Neuronal stem cell (in vitro differentiated cells): Measurements from ENCODE around the gene TUBGCP3.

ENCODE experiments used
- DNase-seq: peaks from one replicate; pipeline ENCODE4 v3.0.0-alpha.2; 2013; ENCODE audit warnings: low spot score
- H2AFZ ChIP-seq: one replicate; pipeline ENCODE4 v1.6.1; 2013; ENCODE audit warnings: mild to moderate bottlenecking, low read length, inconsistent platforms
- H2AK5ac ChIP-seq: 2 replicates; pipeline ENCODE4 v1.6.1; 2013; ENCODE audit warnings: low read depth, mild to moderate bottlenecking, inconsistent platforms, low read length, moderate library complexity, mixed read lengths
- H2BK120ac ChIP-seq: 2 replicates; pipeline ENCODE4 v1.6.1; 2013; ENCODE audit warnings: low read depth, mild to moderate bottlenecking, inconsistent platforms, low read length, moderate library complexity, mixed read lengths
- H2BK12ac ChIP-seq: one replicate; pipeline ENCODE4 v1.6.1; 2013; ENCODE audit warnings: low read length, inconsistent platforms
- H2BK15ac ChIP-seq: 2 replicates; pipeline ENCODE4 v1.6.1; 2013; ENCODE audit warnings: mild to moderate bottlenecking, low read length, inconsistent platforms, mixed read lengths
- H2BK5ac ChIP-seq: one replicate; pipeline ENCODE4 v1.6.1; 2013; ENCODE audit warnings: inconsistent platforms, mild to moderate bottlenecking, low read length, moderate library complexity
- H3K14ac ChIP-seq: one replicate; pipeline ENCODE4 v1.6.1; 2013; ENCODE audit warnings: low read length, inconsistent platforms
- H3K18ac ChIP-seq: 2 replicates; pipeline ENCODE4 v1.6.1; 2013; ENCODE audit warnings: low read length, inconsistent platforms
- H3K23ac ChIP-seq: 2 replicates; pipeline ENCODE4 v1.6.1; 2013; ENCODE audit warnings: low read depth, mild to moderate bottlenecking, mixed read lengths, low read length, inconsistent platforms; ENCODE audit not compliant: poor library complexity
- H3K27ac ChIP-seq: replicated peaks from 3 replicates; pipeline ENCODE4 v1.5.1; 2013; ENCODE audit warnings: low read length, inconsistent platforms
- H3K27me3 ChIP-seq, 3 experiments: 2 replicates each; pipeline ENCODE4 v1.6.1; 2013; ENCODE audit warnings: low read length in 3 of 3, mild to moderate bottlenecking in 2 of 3, inconsistent platforms in 1 of 3, low read depth in 1 of 3, mixed read lengths in 1 of 3, moderate library complexity in 1 of 3; ENCODE audit not compliant: control insufficient read depth in 3 of 3, insufficient read depth in 3 of 3
- H3K36me3 ChIP-seq, 2 donors: replicated peaks in 1 of 2; 2 replicates each; pipeline ENCODE4 v1.6.1; 2013; ENCODE audit warnings: low read length in 2 of 2; ENCODE audit not compliant: control insufficient read depth in 2 of 2, insufficient read depth in 2 of 2
- H3K4ac ChIP-seq: 2 replicates; pipeline ENCODE4 v1.6.1; 2013; ENCODE audit warnings: inconsistent platforms, mild to moderate bottlenecking, low read length, moderate library complexity
- H3K4me1 ChIP-seq, 2 donors: 1 replicate in 1 of 2; 2 replicates in 1 of 2; pipeline ENCODE4 v1.6.1; 2013; ENCODE audit warnings: low read length in 2 of 2, low read depth in 1 of 2; ENCODE audit not compliant: control insufficient read depth in 2 of 2, insufficient read depth in 1 of 2
- H3K4me2 ChIP-seq: one replicate; pipeline ENCODE4 v1.6.1; 2013; ENCODE audit warnings: mild to moderate bottlenecking, low read length, inconsistent platforms; ENCODE audit not compliant: insufficient read depth, poor library complexity, severe bottlenecking
- H3K4me3 ChIP-seq, 2 donors: 2 replicates each; pipeline ENCODE4 v1.5.1; 2013; ENCODE audit warnings: low read length in 2 of 2, mild to moderate bottlenecking in 2 of 2, inconsistent platforms in 1 of 2, moderate library complexity in 1 of 2
- H3K79me1 ChIP-seq: one replicate; pipeline ENCODE4 v1.6.1; 2013; ENCODE audit warnings: low read depth, mild to moderate bottlenecking, inconsistent platforms, low read length, moderate library complexity
- H3K9ac ChIP-seq: one replicate; pipeline ENCODE4 v1.6.1; 2013; ENCODE audit warnings: mild to moderate bottlenecking, low read depth, low read length, inconsistent platforms; ENCODE audit not compliant: poor library complexity
- H3K9me3 ChIP-seq, 2 donors: replicated peaks in 1 of 2; 2 replicates each; pipeline versions ENCODE3 to v1.6.1; 2013; ENCODE audit warnings: low read length in 2 of 2, mild to moderate bottlenecking in 2 of 2, inconsistent platforms in 1 of 2, low read depth in 1 of 2, mixed read lengths in 1 of 2, moderate library complexity in 1 of 2; ENCODE audit not compliant: control insufficient read depth in 2 of 2, insufficient read depth in 1 of 2
- H4K8ac ChIP-seq: one replicate; pipeline ENCODE4 v1.6.1; 2013; ENCODE audit warnings: low read depth, mild to moderate bottlenecking, inconsistent platforms, low read length, moderate library complexity
- H4K91ac ChIP-seq: one replicate; pipeline ENCODE4 v1.6.1; 2013; ENCODE audit warnings: low read length, low read depth, mild to moderate bottlenecking, inconsistent platforms; ENCODE audit not compliant: poor library complexity
- WGBS, 2 donors: extraction: QIAGEN DNeasy Blood & Tissue Kit; methylation state at CpG; one replicate each; pipeline ENCODE4 v1.1.7; 2013; ENCODE audit warnings: missing lambda C conversion rate in 2 of 2, mixed read lengths in 1 of 2; ENCODE audit not compliant: insufficient read length in 2 of 2, insufficient replicate concordance in 1 of 2; ENCODE audit errors: extremely low coverage in 2 of 2; 5-methylcytosine and 5-hydroxymethylcytosine counted together

Gene TUBGCP3

GRCh38 chr13:112625698-112626097, 37.7 kb upstream of the TUBGCP3 start:
- no CpG with 5 or more reads among the region's 8 CpGs for WGBS, 2 donors
- H3K27me3 ChIP-seq, result peaks cover 0 to 40% (median 0%) of the 10 kb centered on the region in 3 experiments
- H3K4me2 ChIP-seq, result no peak overlapping the region

GRCh38 chr13:112624602-112625430, 36.9 kb upstream of the TUBGCP3 start:
- Histone ChIP-seq H3K9me3 (no peaks in the 10 kb centered on the region), H3K14ac (no peak overlapping the region), H3K4me1 (peaks cover 0 to 5% of the 10 kb centered on the region in 2 donors), H3K79me1 (no peaks in the 10 kb centered on the region), H3K23ac (no peak overlapping the region), H3K18ac (no peak overlapping the region), H3K27ac (no peak overlapping the region), H4K8ac (no peak overlapping the region), H3K4ac (no peak overlapping the region), H3K36me3 (no peaks in the 10 kb centered on the region), H3K27me3 (peaks cover 0 to 40% (median 0%) of the 10 kb centered on the region in 3 experiments), H3K4me3 (no peak overlapping the region), H2BK15ac (peak overlapping the region; percentile 16), H2BK5ac (peak overlapping the region; percentile 57), H3K4me2 (no peak overlapping the region), H3K9ac (no peak overlapping the region), H2BK12ac (no peak overlapping the region), H2BK120ac (no peak overlapping the region), H4K91ac (peak overlapping the region; percentile 59), H2AK5ac (no peak overlapping the region), H2AFZ (no peak overlapping the region)
- no peak for DNase-seq
- WGBS, 2 donors, result no CpG with 5 or more reads among the region's 19 CpGs

More at GRCh38 chr13:112625698-112626097, 37.7 kb upstream of the TUBGCP3 start:
- peak overlapping the region; percentile 52 for H3K18ac ChIP-seq
- H2BK15ac ChIP-seq, result peak overlapping the region; percentile 21
- no peak for DNase-seq
- no peaks in the 10 kb centered on the region for H3K36me3 ChIP-seq
- H3K27ac ChIP-seq, result no peak overlapping the region
- no peak overlapping the region for H3K4ac ChIP-seq
- H3K23ac ChIP-seq, result no peak overlapping the region
- peak overlapping the region; percentile 25 for H3K14ac ChIP-seq
- no peak overlapping the region for H4K91ac ChIP-seq
- H3K9ac ChIP-seq, result no peak overlapping the region
- no peak overlapping the region for H2BK5ac ChIP-seq
- no peaks in the 10 kb centered on the region for H3K4me1 ChIP-seq
- no peak overlapping the region for H2BK120ac ChIP-seq
- H3K79me1 ChIP-seq, result no peaks in the 10 kb centered on the region
- no peak overlapping the region for H3K4me3 ChIP-seq
- no peak overlapping the region for H2BK12ac ChIP-seq
- no peaks in the 10 kb centered on the region for H3K9me3 ChIP-seq
- no peak overlapping the region for H2AK5ac ChIP-seq
- no peak overlapping the region for H2AFZ ChIP-seq
- H4K8ac ChIP-seq, result no peak overlapping the region

GRCh38 chr13:112624040-112624439, 36.1 kb upstream of the TUBGCP3 start:
- Histone ChIP-seq H3K9me3 (no peaks in the 10 kb centered on the region), H3K9ac (peak overlapping the region; percentile 18), H3K23ac (no peak overlapping the region), H3K27me3 (peaks cover 0 to 40% (median 0%) of the 10 kb centered on the region in 3 experiments), H3K79me1 (no peaks in the 10 kb centered on the region), H2AFZ (no peak overlapping the region), H3K4me2 (no peak overlapping the region), H2BK120ac (no peak overlapping the region), H3K27ac (no peak overlapping the region), H2BK15ac (no peak overlapping the region), H3K4me3 (peak overlapping the region in 1 of 2 donors; percentile 24), H4K8ac (no peak overlapping the region), H3K14ac (no peak overlapping the region), H3K18ac (peak overlapping the region; percentile 45), H2BK12ac (no peak overlapping the region), H3K4me1 (peaks cover 0 to 5% of the 10 kb centered on the region in 2 donors), H2AK5ac (no peak overlapping the region), H3K4ac (no peak overlapping the region), H2BK5ac (no peak overlapping the region), H4K91ac (no peak overlapping the region), H3K36me3 (no peaks in the 10 kb centered on the region)
- no CpG with 5 or more reads among the region's 16 CpGs for WGBS, 2 donors
- DNase-seq, result no peak

- no peak overlapping the region for H3K4me2 ChIP-seq
- no peak overlapping the region for H2AFZ ChIP-seq
- no CpG with 5 or more reads among the region's 17 CpGs for WGBS, 2 donors
- H3K27me3 ChIP-seq, result peaks cover 0 to 40% (median 0%) of the 10 kb centered on the region in 3 experiments
- H2BK120ac ChIP-seq, result no peak overlapping the region
- no peak overlapping the region for H3K23ac ChIP-seq
- no peak overlapping the region for H3K14ac ChIP-seq
- H4K8ac ChIP-seq, result no peak overlapping the region
- H3K27ac ChIP-seq, result no peak overlapping the region
- no peak overlapping the region for H3K4me3 ChIP-seq
- H2BK12ac ChIP-seq, result no peak overlapping the region
- no peak overlapping the region for H2BK15ac ChIP-seq
- H4K91ac ChIP-seq, result no peak overlapping the region
- H2BK5ac ChIP-seq, result no peak overlapping the region
- H3K9me3 ChIP-seq, result no peaks in the 10 kb centered on the region
- DNase-seq, result no peak
- H3K79me1 ChIP-seq, result no peaks in the 10 kb centered on the region
- H2AK5ac ChIP-seq, result no peak overlapping the region
- no peak overlapping the region for H3K4ac ChIP-seq
- peaks cover 0 to 5% of the 10 kb centered on the region in 2 donors for H3K4me1 ChIP-seq
- H3K9ac ChIP-seq, result no peak overlapping the region
- H3K36me3 ChIP-seq, result no peaks in the 10 kb centered on the region
- H3K18ac ChIP-seq, result no peak overlapping the region
Observed at GRCh38 chr13:112623051-112623711, 35.2 kb upstream of the TUBGCP3 start.
